NCI-H2227 treated with DMSO at 0.1 percent for 48 hours (cell line): Measurements from ENCODE around the gene CEP85L.

ENCODE experiments used
- DNase-seq: peaks from one replicate; lab custom pipeline; 2025; lab: John Stamatoyannopoulos, UW

CEP85L gene

GRCh38 chr6:118651282-118652050 lies at the start of gene CEP85L:
Gene CEP85L (minus strand): TSS chr6:118651591. CDS start chr6:118651269, 322 bp downstream.
- peak; percentile 91 for DNase-seq

GRCh38 chr6:118700531-118700930 lies 49.1 kb upstream of the CEP85L start:
- DNase-seq, result no peak

GRCh38 chr6:118697554-118697953 lies 46.2 kb upstream of the CEP85L start:
- DNase-seq, result no peak

- no peak for DNase-seq
Observed at GRCh38 chr6:118696271-118696670, 44.9 kb upstream of the CEP85L start.

- DNase-seq, result no peak
Observed at GRCh38 chr6:118693562-118693961, 42.2 kb upstream of the CEP85L start.

GRCh38 chr6:118685823-118686449 lies 34.5 kb upstream of the CEP85L start:
- no peak for DNase-seq

- DNase-seq, result no peak
Observed at GRCh38 chr6:118683881-118684872, 32.8 kb upstream of the CEP85L start.

- DNase-seq, result no peak
Observed at GRCh38 chr6:118680452-118681095, 29.2 kb upstream of the CEP85L start.

GRCh38 chr6:118679327-118679901 lies 28.0 kb upstream of the CEP85L start:
- no peak for DNase-seq

- DNase-seq, result no peak
Observed at GRCh38 chr6:118678866-118679265, 27.5 kb upstream of the CEP85L start.

GRCh38 chr6:118677193-118677592 lies 25.8 kb upstream of the CEP85L start:
- DNase-seq, result no peak

GRCh38 chr6:118675225-118675624 lies 23.8 kb upstream of the CEP85L start:
- DNase-seq, result no peak

- DNase-seq, result no peak
Observed at GRCh38 chr6:118674772-118675171, 23.4 kb upstream of the CEP85L start.

GRCh38 chr6:118672678-118673077 lies 21.3 kb upstream of the CEP85L start:
- DNase-seq, result no peak

- DNase-seq, result no peak
Observed at GRCh38 chr6:118669561-118669960, 18.2 kb upstream of the CEP85L start.

- no peak for DNase-seq
Observed at GRCh38 chr6:118668761-118669385, 17.5 kb upstream of the CEP85L start.

GRCh38 chr6:118667988-118668387 lies 16.6 kb upstream of the CEP85L start:
- DNase-seq, result no peak

GRCh38 chr6:118665011-118665410 lies 13.6 kb upstream of the CEP85L start:
- no peak for DNase-seq

GRCh38 chr6:118663993-118664985 lies 12.9 kb upstream of the CEP85L start:
- DNase-seq, result peak; percentile 15

GRCh38 chr6:118661831-118662230 lies 10.4 kb upstream of the CEP85L start:
- no peak for DNase-seq
